ENCODE measurements around the gene DGKE. TPM values are rescaled to one million over a fixed set of nuclear protein-coding genes. Genes with fewer than 3 reads are reported as not detected.

DGKE gene
- total and polyA plus RNA-seq, 2 of the 8 experiments (the other 6 are each of a cell fraction or from before 2014, with no cell fraction given): 1.7 to 7.4 TPM

GRCh38 chr17:56807723-56808122 lies 26.2 kb upstream of the DGKE start:
- Histone ChIP-seq H2BK5ac (ENCODE audit: low read depth, low read length) (no peak overlapping the region), H2AK5ac (ENCODE audit: low read depth, low read length) (no peak overlapping the region), H3K4me1 (replicated peaks in 1 of 4; ENCODE audit: control insufficient read depth in 3 of 4, insufficient read depth in 4 of 4, low read length in 3 of 4) (no peaks in the 10 kb centered on the region), H3K36me3 (ENCODE audit: control insufficient read depth in 2 of 4, insufficient read depth in 4 of 4, low read length in 3 of 4) (no peaks in the 10 kb centered on the region), H2BK15ac (ENCODE audit: low read length) (no peak overlapping the region), H3K9me3 (ENCODE audit: insufficient read depth in 2 of 2, low read depth in 1 of 2, low read length in 1 of 2) (no peaks in the 10 kb centered on the region), H2AFZ (ENCODE audit: low read length) (no peak overlapping the region), H3K23me2 (ENCODE audit: low read depth, low read length) (peaks cover 12% of the 10 kb centered on the region; the same call in 1 of the 2 replicates), H3K4ac (replicated peaks; ENCODE audit: insufficient read length, low read depth, low read length) (no peak overlapping the region), H4K91ac (replicated peaks; ENCODE audit: insufficient read length, low read length) (no peak overlapping the region), H3K79me1 (ENCODE audit: low read depth, low read length) (0 out of 2 replicates have a peak, but pooled peaks cover 2% of the 10 kb centered on the region), H4K20me1 (replicated peaks in 1 of 2; ENCODE audit: control insufficient read depth in 1 of 2, insufficient read depth in 2 of 2, low read length in 2 of 2) (peaks cover 0 to 3% of the 10 kb centered on the region in 2 experiments), H4K5ac (ENCODE audit: insufficient read length, low read depth, low read length) (no peak overlapping the region), H2BK12ac (ENCODE audit: low read depth, low read length) (no peak overlapping the region), H2BK120ac (replicated peaks; ENCODE audit: low read depth, low read length) (no peak overlapping the region), H2BK20ac (ENCODE audit: low read length) (no peak overlapping the region), H3K4me3 (ENCODE audit: extremely low read depth in 1 of 4, insufficient read depth in 2 of 4, low read depth in 3 of 4, low read length in 4 of 4) (no peak overlapping the region), H3K18ac (ENCODE audit: extremely low read depth, low read length) (no peak overlapping the region), H3K56ac (replicated peaks; ENCODE audit: insufficient read length, low read depth, low read length) (no peak overlapping the region), H3K79me2 (ENCODE audit: control insufficient read depth in 1 of 2, insufficient read depth in 2 of 2, low read length in 2 of 2) (no peaks in the 10 kb centered on the region), H3K27me3 (replicated peaks in 1 of 4; ENCODE audit: control insufficient read depth in 3 of 4, extremely low read depth in 1 of 4, insufficient read depth in 3 of 4, low read length in 3 of 4) (no peaks in the 10 kb centered on the region), H3K27ac (ENCODE audit: low read depth, low read length) (no peak overlapping the region), H3K23ac (ENCODE audit: insufficient read length) (no peak overlapping the region), H3K9ac (replicated peaks in 1 of 4; ENCODE audit: extremely low read depth in 1 of 4, low read depth in 3 of 4, low read length in 3 of 4) (no peak overlapping the region), H3K14ac (ENCODE audit: insufficient read length) (no peak overlapping the region), H4K8ac (ENCODE audit: extremely low read depth, insufficient read depth, low read length) (no peak overlapping the region), H3K4me2 (ENCODE audit: insufficient read depth in 1 of 2, low read depth in 2 of 2, low read length in 2 of 2) (no peak overlapping the region)
- FAIRE-seq (no peak), DNase-seq (ENCODE audit: low read depth in 1 of 2, low spot score in 2 of 2) (no peak)
- POLR2A ChIA-PET (ENCODE audit: partially characterized antibody): no interaction called here
- WGBS, 2 experiments (ENCODE audit: extremely low coverage in 1 of 2, insufficient coverage in 1 of 2, insufficient read length in 1 of 2, insufficient replicate concordance in 2 of 2, low coverage in 1 of 2, low lambda C conversion rate in 2 of 2, missing lambda C conversion rate in 1 of 2): 91% methylated on average over 3 of the region's 3 CpGs; no CpG with 5 or more reads in 1 of the 2 experiments
- no peak for TF ChIP-seq POLR2A (IDR thresholded peaks at IDR 0.05; ENCODE audit: control extremely low read depth in 1 of 2, low read depth in 2 of 2, low read length in 2 of 2)
- no peak for TF ChIP-seq GTF2F1 (IDR thresholded peaks at IDR 0.05; ENCODE audit: borderline replicate concordance, low read depth, low read length)
- no peak for TF ChIP-seq EP300 (IDR thresholded peaks at IDR 0.05; ENCODE audit: borderline replicate concordance in 1 of 2, low read depth in 2 of 2, low read length in 2 of 2)
- TF ChIP-seq TBP (IDR thresholded peaks at IDR 0.05; ENCODE audit: low read depth, low read length): no peak
- TF ChIP-seq CEBPB (IDR thresholded peaks at IDR 0.05; ENCODE audit: low read depth, low read length): no peak
- CTCF ChIA-PET (ENCODE audit: partially characterized antibody): interaction anchor here (2.7 kb wide), 1 partner anchor 12 kb away, joined by 8 read pairs; no protein-coding TSS in a partner anchor
